Stomach (tissue), 9 donors: ENCODE data around the gene CDH12. TPM values are rescaled to one million over a fixed set of nuclear protein-coding genes. Genes with fewer than 3 reads are reported as not detected.

Experiments
- DNase-seq, 2 donors: peaks; one replicate each; pipeline versions ENCODE4 v3.0.0 to v3.0.0-alpha.2; 2013 to 2019
- H3K27ac ChIP-seq, 5 donors: fragments of 200-600 bp in 4 of 5; sonication (generic) in 4 of 5; one replicate each; pipeline ENCODE4 v1.5.1; 2013 to 2019; ENCODE audit warnings: mild to moderate bottlenecking in 1 of 5, moderate library complexity in 1 of 5
- H3K27me3 ChIP-seq, 3 donors: fragments of 200-600 bp; sonication (generic); one replicate each; pipeline ENCODE4 v1.5.1; 2017 to 2019; ENCODE audit warnings: mixed run types in 1 of 3
- H3K36me3 ChIP-seq, 4 donors: fragments of 200-600 bp; sonication (generic); 1 replicate in 3 of 4; 2 replicates in 1 of 4; pipeline ENCODE4 v1.5.1; 2016 to 2019
- H3K4me1 ChIP-seq, 4 donors: fragments of 200-600 bp; sonication (generic); one replicate each; pipeline ENCODE4 v1.5.1; 2016 to 2019
- H3K4me3 ChIP-seq, 4 donors: fragments of 200-600 bp; sonication (generic) in 3 of 4; one replicate each; pipeline ENCODE4 v1.5.1; 2016 to 2019; ENCODE audit warnings: mild to moderate bottlenecking in 1 of 4
- H3K9me3 ChIP-seq, 4 donors: fragments of 200-600 bp; sonication (generic); one replicate each; pipeline ENCODE4 v1.5.1; 2016 to 2019
- CTCF ChIP-seq, 7 experiments: fragments of 450-650 bp in 4 of 7; fragments of 200-600 bp in 3 of 7; sonication (generic) in 3 of 7; IDR thresholded peaks; one replicate each; pipeline ENCODE4 v1.5.1; 2016 to 2019; ENCODE audit warnings: antibody characterized with exemption in 7 of 7, control low read depth in 2 of 7, mild to moderate bottlenecking in 1 of 7
- EP300 ChIP-seq: sonication (generic); formaldehyde crosslinking; IDR thresholded peaks from one replicate; pipeline ENCODE4 v1.6.1; 2017; ENCODE audit warnings: antibody characterized with exemption
- POLR2A ChIP-seq, 4 donors: fragments of 450-650 bp; IDR thresholded peaks; one replicate each; pipeline ENCODE4 v1.6.1; 2016; ENCODE audit warnings: antibody characterized with exemption in 4 of 4, control low read depth in 2 of 4, mild to moderate bottlenecking in 1 of 4, moderate library complexity in 1 of 4
- POLR2AphosphoS5 ChIP-seq, 3 donors: sonication (generic); formaldehyde crosslinking; IDR thresholded peaks; one replicate each; pipeline ENCODE4 v1.6.1; 2016; ENCODE audit warnings: antibody characterized with exemption in 3 of 3
- WGBS, 5 donors: extraction: QIAGEN DNeasy Blood & Tissue Kit in 3 of 5; methylation state at CpG; one replicate each; pipeline versions ENCODE4 v1.1.5 to v1.1.7; 2013 to 2018; 5-methylcytosine and 5-hydroxymethylcytosine counted together
- intact Hi-C: fragments of 100-400 bp; cut with DNase I; formaldehyde crosslinking; loops from one replicate; pipeline ENCODE4 v1.15.1; 2023; ENCODE audit warnings: low total_unique reads
- polyA plus RNA-seq, 3 donors: library from polyadenylated mRNA; stranded (reverse); fragments of 200-250 nt; gene quantifications; one replicate each; pipeline ENCODE4 v1.2.3, GENCODE V29; 2013
- total RNA-seq, 5 donors: library from RNA; depleted of rRNA; stranded (reverse); fragments of >200 nt; gene quantifications; one replicate each; pipeline versions ENCODE4 v1.1.0 to v1.2.3, GENCODE V29; 2014 to 2016
- donor health status: healthy with polysubstance abuse.
- donor health status: Bipolar disorder and iron deficiency.
- donor health status: healthy.

The CDH12 gene
- total and polyA plus RNA-seq, 8 donors = 0.76 to 1.3 TPM; not detected in 6

- Histone ChIP-seq H3K4me3 (no peak overlapping the region), H3K36me3 (no peaks in the 10 kb centered on the region), H3K27ac (no peak overlapping the region), H3K27me3 (no peaks in the 10 kb centered on the region), H3K4me1 (no peaks in the 10 kb centered on the region), H3K9me3 (peaks cover 0 to 4% (median 0%) of the 10 kb centered on the region in 4 donors)
- WGBS, 5 donors = 78 to 89% (median 86%) methylated on average over 3 of the region's 3 CpGs
- no peak for DNase-seq
- intact Hi-C loops = no loop called here
- TF ChIP-seq POLR2A (IDR thresholded peaks at IDR 0.05) (no peak), EP300 (no peak), CTCF (IDR thresholded peaks at IDR 0.05) (no peak), POLR2AphosphoS5 (IDR thresholded peaks at IDR 0.05) (no peak)
Measured at GRCh38 chr5:22431840-22432239, 421.3 kb downstream of the CDH12 start.

GRCh38 chr5:22431406-22431805 lies 421.7 kb downstream of the CDH12 start:
- H3K4me1 ChIP-seq = no peaks in the 10 kb centered on the region
- H3K9me3 ChIP-seq = peaks cover 0 to 4% (median 0%) of the 10 kb centered on the region in 4 donors
- intact Hi-C loops = no loop called here
- WGBS, 5 donors = 57 to 75% (median 71%) methylated on average over 2 of the region's 2 CpGs
- H3K36me3 ChIP-seq = no peaks in the 10 kb centered on the region
- TF ChIP-seq POLR2A (IDR thresholded peaks at IDR 0.05) = no peak
- TF ChIP-seq POLR2AphosphoS5 (IDR thresholded peaks at IDR 0.05) = no peak
- no peak for TF ChIP-seq CTCF (IDR thresholded peaks at IDR 0.05)
- TF ChIP-seq EP300 = no peak
- no peak overlapping the region for H3K27ac ChIP-seq
- DNase-seq = no peak
- H3K27me3 ChIP-seq = no peaks in the 10 kb centered on the region
- no peak overlapping the region for H3K4me3 ChIP-seq

- Histone ChIP-seq H3K36me3 (no peaks in the 10 kb centered on the region), H3K9me3 (no peaks in the 10 kb centered on the region), H3K4me1 (no peaks in the 10 kb centered on the region), H3K27ac (no peak overlapping the region), H3K27me3 (no peaks in the 10 kb centered on the region), H3K4me3 (no peak overlapping the region)
- WGBS, 5 donors = 41 to 61% (median 45%) methylated on average over 4 of the region's 4 CpGs
- no peak for TF ChIP-seq EP300
- no peak for TF ChIP-seq CTCF (IDR thresholded peaks at IDR 0.05)
- no peak for TF ChIP-seq POLR2A (IDR thresholded peaks at IDR 0.05)
- TF ChIP-seq POLR2AphosphoS5 (IDR thresholded peaks at IDR 0.05) = no peak
- DNase-seq = no peak
- intact Hi-C loops = no loop called here
Measured at GRCh38 chr5:22411554-22412349, 441.4 kb downstream of the CDH12 start.

- H3K27me3 ChIP-seq = no peaks in the 10 kb centered on the region
- H3K36me3 ChIP-seq = no peaks in the 10 kb centered on the region
- peaks cover 0 to 5% (median 0%) of the 10 kb centered on the region in 4 donors for H3K9me3 ChIP-seq
- no peak overlapping the region for H3K4me3 ChIP-seq
- TF ChIP-seq POLR2A (IDR thresholded peaks at IDR 0.05) = no peak
- no peak for TF ChIP-seq POLR2AphosphoS5 (IDR thresholded peaks at IDR 0.05)
- no peak for TF ChIP-seq CTCF (IDR thresholded peaks at IDR 0.05)
- no peak for TF ChIP-seq EP300
- DNase-seq = no peak
- H3K4me1 ChIP-seq = no peaks in the 10 kb centered on the region
- intact Hi-C loops = no loop called here
- H3K27ac ChIP-seq = no peak overlapping the region
- 67 to 87% (median 79%) methylated on average over 3 of the region's 3 CpGs for WGBS, 5 donors
Measured at GRCh38 chr5:22391956-22392355, 461.2 kb downstream of the CDH12 start.
